BLaER1 (cell line): ENCODE data around the gene GARIN3.
A peak's percentile ranks its signal among the peaks of the same experiment; 100 is the strongest.

Experiments used
- H3K27ac ChIP-seq: shearing (Covaris generic); formaldehyde crosslinking; 2 replicates; pipeline ENCODE4 v1.8.1; 2022
- H3K27me3 ChIP-seq: shearing (Covaris generic); formaldehyde crosslinking; 2 replicates; pipeline ENCODE4 v1.8.1; 2022
- H3K36me3 ChIP-seq: shearing (Covaris generic); formaldehyde crosslinking; 2 replicates; pipeline ENCODE4 v1.8.1; 2022
- H3K4me1 ChIP-seq: shearing (Covaris generic); formaldehyde crosslinking; 2 replicates; pipeline ENCODE4 v1.8.1; 2022
- H3K4me2 ChIP-seq: shearing (Covaris generic); formaldehyde crosslinking; 2 replicates; pipeline ENCODE4 v1.8.1; 2022
- H3K4me3 ChIP-seq: shearing (Covaris generic); formaldehyde crosslinking; 2 replicates; pipeline ENCODE4 v1.8.1; 2022
- H3K9ac ChIP-seq: shearing (Covaris generic); formaldehyde crosslinking; 2 replicates; pipeline ENCODE4 v1.8.1; 2022
- H3K9me3 ChIP-seq: shearing (Covaris generic); formaldehyde crosslinking; 2 replicates; pipeline ENCODE4 v1.8.1; 2022
- H4K20me1 ChIP-seq: shearing (Covaris generic); formaldehyde crosslinking; 2 replicates; pipeline ENCODE4 v1.8.1; 2022
- Cebpa-rat ChIP-seq: shearing (Covaris generic); IDR thresholded peaks from 2 replicates; pipeline ENCODE4 v1.8.1; 2022

GARIN3 gene

DNA sequence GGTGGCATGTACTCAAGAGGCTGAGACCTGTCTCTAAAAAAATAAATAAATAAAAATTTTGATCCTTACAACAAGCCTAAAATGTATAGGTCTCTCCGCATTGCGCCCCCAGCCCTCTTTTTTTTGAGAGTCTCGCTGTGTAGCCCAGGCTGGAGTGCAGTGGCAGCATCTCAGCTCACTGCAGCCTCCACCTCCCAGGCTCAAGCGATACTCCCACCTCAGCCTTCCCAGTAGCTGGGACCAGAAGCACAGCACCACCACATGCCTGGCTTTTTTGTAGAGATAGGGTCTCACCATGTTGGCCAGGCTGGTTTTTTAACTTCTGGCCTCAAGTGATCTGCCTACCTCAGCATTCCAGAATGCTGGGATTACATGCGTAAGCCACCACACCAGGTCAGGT, 2.2 kb upstream of the GARIN3 start:
- no peaks in the 10 kb centered on the region for H3K27me3 ChIP-seq

GRCh38 chr5:157167214-157167621, 1.2 kb upstream of the GARIN3 start:
- no peak for TF ChIP-seq Cebpa-rat
- no peaks in the 10 kb centered on the region for H3K36me3 ChIP-seq
- H3K9me3 ChIP-seq, result peaks cover 47% of the 10 kb centered on the region
- H3K27me3 ChIP-seq, result no peaks in the 10 kb centered on the region
- peak overlapping the region; percentile 76 for H3K27ac ChIP-seq
- H4K20me1 ChIP-seq, result no peaks in the 10 kb centered on the region
- H3K4me2 ChIP-seq, result peak overlapping the region; percentile 74
- no peak overlapping the region for H3K4me3 ChIP-seq
- H3K9ac ChIP-seq, result peak overlapping the region; percentile 30
- H3K4me1 ChIP-seq, result peaks cover 59% of the 10 kb centered on the region

More for the DNA sequence above, 2.2 kb upstream of the GARIN3 start:
- Histone ChIP-seq H3K4me2 (peak overlapping the region; percentile 74), H4K20me1 (no peaks in the 10 kb centered on the region), H3K9ac (no peak overlapping the region; the same call in 1 of the 2 replicates), H3K4me3 (no peak overlapping the region), H3K9me3 (peaks cover 47% of the 10 kb centered on the region), H3K4me1 (peaks cover 69% of the 10 kb centered on the region), H3K27ac (peak overlapping the region; percentile 76), H3K36me3 (no peaks in the 10 kb centered on the region)
- TF ChIP-seq Cebpa-rat, result no peak

DNA sequence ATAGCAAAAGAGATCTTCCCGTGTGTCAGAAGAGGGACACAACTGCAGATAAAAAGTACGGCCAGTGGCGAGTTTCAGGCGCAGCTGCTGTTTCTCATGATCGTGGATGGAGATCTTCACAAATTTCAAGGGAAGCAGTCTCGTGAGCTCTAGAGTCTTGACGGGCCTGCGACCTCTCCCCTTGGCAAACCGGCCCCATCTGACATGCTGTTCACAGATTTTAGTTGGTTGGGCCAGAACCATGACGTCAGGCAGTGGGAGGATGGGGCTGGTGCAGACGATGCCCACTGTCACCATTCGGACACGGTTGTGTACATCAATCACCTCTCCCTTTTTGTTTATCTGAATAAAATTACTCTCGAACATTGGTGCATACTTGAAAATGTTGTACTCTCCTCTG, 396 bp downstream of the GARIN3 start:
- peaks cover 39% of the 10 kb centered on the region for H3K9me3 ChIP-seq
- H3K36me3 ChIP-seq, result no peaks in the 10 kb centered on the region
- H3K9ac ChIP-seq, result no peak overlapping the region
- H3K4me1 ChIP-seq, result peaks cover 43% of the 10 kb centered on the region
- H3K27ac ChIP-seq, result no peak overlapping the region
- no peaks in the 10 kb centered on the region for H4K20me1 ChIP-seq
- H3K4me3 ChIP-seq, result no peak overlapping the region
- peak overlapping the region; percentile 74 for H3K4me2 ChIP-seq
- no peaks in the 10 kb centered on the region for H3K27me3 ChIP-seq
- no peak for TF ChIP-seq Cebpa-rat

DNA sequence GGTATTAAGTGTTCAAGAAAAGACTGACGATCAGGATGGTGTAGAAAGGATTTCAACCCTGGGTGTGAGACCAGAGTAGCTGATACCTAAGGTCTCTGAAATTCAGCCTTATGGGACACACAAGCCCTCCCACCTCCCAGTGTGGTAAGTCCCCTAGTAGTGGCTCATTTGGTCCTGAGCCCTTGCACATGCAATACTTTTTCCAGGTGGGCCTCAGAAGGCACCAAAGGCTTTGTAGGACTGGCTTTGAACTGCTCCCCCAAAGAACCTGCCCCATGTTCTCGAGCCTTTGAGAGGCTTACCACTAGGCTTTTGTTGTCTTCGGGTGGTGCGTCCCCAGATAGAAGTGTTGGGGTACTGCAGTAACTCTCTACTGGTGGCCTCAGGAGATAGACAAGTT, 803 bp downstream of the GARIN3 start:
- H3K27ac ChIP-seq, result no peak overlapping the region; the same call in 1 of the 2 replicates
- H3K9ac ChIP-seq, result no peak overlapping the region
- no peaks in the 10 kb centered on the region for H4K20me1 ChIP-seq
- no peaks in the 10 kb centered on the region for H3K36me3 ChIP-seq
- no peaks in the 10 kb centered on the region for H3K27me3 ChIP-seq
- H3K9me3 ChIP-seq, result peaks cover 35% of the 10 kb centered on the region
- no peak for TF ChIP-seq Cebpa-rat
- peaks cover 40% of the 10 kb centered on the region for H3K4me1 ChIP-seq
- H3K4me2 ChIP-seq, result no peak overlapping the region
- no peak overlapping the region for H3K4me3 ChIP-seq

- no peak overlapping the region for H3K9ac ChIP-seq
- peaks cover 40% of the 10 kb centered on the region for H3K4me1 ChIP-seq
- H3K4me3 ChIP-seq, result no peak overlapping the region
- H4K20me1 ChIP-seq, result no peaks in the 10 kb centered on the region
- peaks cover 28% of the 10 kb centered on the region for H3K9me3 ChIP-seq
- no peaks in the 10 kb centered on the region for H3K27me3 ChIP-seq
- no peaks in the 10 kb centered on the region for H3K36me3 ChIP-seq
- no peak overlapping the region for H3K4me2 ChIP-seq
- no peak for TF ChIP-seq Cebpa-rat
- H3K27ac ChIP-seq, result no peak overlapping the region
Observed at GRCh38 chr5:157164521-157164920, 1.5 kb downstream of the GARIN3 start.

DNA sequence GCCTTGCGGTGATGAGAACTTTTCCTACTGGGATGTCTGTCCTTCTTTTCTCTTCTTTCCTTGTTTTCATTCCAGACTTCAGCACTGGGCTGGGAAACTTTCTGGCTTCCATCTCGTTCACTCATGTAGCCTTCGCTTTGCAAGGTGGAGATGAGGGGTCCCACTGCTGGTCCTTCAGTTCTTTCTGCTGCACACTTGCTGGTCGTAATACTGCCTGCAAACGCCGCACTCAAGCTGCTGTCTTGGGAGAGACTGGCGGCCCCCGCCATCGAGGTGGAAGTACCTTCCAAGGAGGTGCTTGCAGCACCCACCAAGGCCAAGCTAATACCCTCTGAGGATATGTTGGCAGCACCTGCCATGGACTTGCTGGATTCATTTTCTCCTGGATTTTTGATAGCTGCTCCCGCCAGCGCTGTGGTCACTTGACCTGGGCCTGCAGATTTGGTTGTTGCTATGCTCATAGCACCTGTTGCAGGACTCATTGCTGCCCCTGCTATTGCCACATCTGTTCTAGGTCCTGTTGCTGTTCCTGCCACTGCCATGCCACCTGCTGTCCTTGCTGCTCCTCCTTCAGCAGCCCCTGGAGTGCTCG, 3.0 kb downstream of the GARIN3 start:
- Histone ChIP-seq H3K27me3 (no peaks in the 10 kb centered on the region), H3K9ac (no peak overlapping the region)
- TF ChIP-seq Cebpa-rat, result no peak

GRCh38 chr5:157161996-157162395, 4.1 kb downstream of the GARIN3 start:
- H3K4me3 ChIP-seq, result no peak overlapping the region
- H3K36me3 ChIP-seq, result no peaks in the 10 kb centered on the region
- H4K20me1 ChIP-seq, result no peaks in the 10 kb centered on the region
- no peak overlapping the region for H3K9ac ChIP-seq
- no peak overlapping the region for H3K4me2 ChIP-seq
- H3K27ac ChIP-seq, result no peak overlapping the region
- peaks cover 16% of the 10 kb centered on the region for H3K9me3 ChIP-seq
- H3K4me1 ChIP-seq, result peaks cover 18% of the 10 kb centered on the region
- no peaks in the 10 kb centered on the region for H3K27me3 ChIP-seq
- TF ChIP-seq Cebpa-rat, result no peak

More for the DNA sequence above, 3.0 kb downstream of the GARIN3 start:
- Histone ChIP-seq H3K27ac (no peak overlapping the region), H3K4me3 (no peak overlapping the region), H4K20me1 (no peaks in the 10 kb centered on the region), H3K9me3 (peaks cover 16% of the 10 kb centered on the region), H3K36me3 (no peaks in the 10 kb centered on the region), H3K4me2 (no peak overlapping the region), H3K4me1 (peaks cover 28% of the 10 kb centered on the region)

- Histone ChIP-seq H3K4me2 (no peak overlapping the region), H3K9me3 (peaks cover 7% of the 10 kb centered on the region), H3K27me3 (no peaks in the 10 kb centered on the region), H4K20me1 (no peaks in the 10 kb centered on the region), H3K27ac (no peak overlapping the region), H3K9ac (no peak overlapping the region), H3K4me1 (no peaks in the 10 kb centered on the region), H3K4me3 (no peak overlapping the region), H3K36me3 (no peaks in the 10 kb centered on the region)
- no peak for TF ChIP-seq Cebpa-rat
Observed at GRCh38 chr5:157160001-157160400, 6.1 kb downstream of the GARIN3 start.

DNA sequence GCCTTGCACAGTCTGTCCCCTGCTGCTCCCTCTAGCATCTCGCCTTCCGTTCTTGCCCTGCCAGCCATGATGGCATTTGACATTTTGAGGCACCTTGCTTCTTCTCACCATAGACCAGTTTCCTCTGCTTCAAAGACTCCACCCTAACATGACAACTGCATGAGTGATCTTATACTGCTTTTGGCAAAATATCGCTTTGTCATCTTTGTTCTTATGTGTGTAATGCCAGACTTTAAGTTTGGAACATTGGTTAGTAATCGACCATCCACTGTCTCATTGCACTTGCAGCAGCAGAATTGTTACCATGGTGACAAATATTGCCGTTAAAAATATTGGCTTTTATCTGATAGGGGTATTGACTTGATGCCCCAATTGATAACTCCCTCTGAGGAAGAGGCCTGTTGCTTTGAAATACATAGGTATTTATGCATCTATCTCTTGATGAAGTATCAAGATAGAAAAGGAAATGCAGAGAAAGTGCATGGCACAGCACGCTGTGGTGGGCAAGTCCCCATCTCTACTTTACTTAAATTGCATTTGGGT, 6.8 kb downstream of the GARIN3 start:
- Histone ChIP-seq H3K4me3 (no peak overlapping the region), H3K27ac (no peak overlapping the region), H3K9ac (no peak overlapping the region), H3K27me3 (no peaks in the 10 kb centered on the region), H3K36me3 (no peaks in the 10 kb centered on the region), H4K20me1 (no peaks in the 10 kb centered on the region), H3K9me3 (peaks cover 2% of the 10 kb centered on the region), H3K4me2 (no peak overlapping the region), H3K4me1 (no peaks in the 10 kb centered on the region)
- TF ChIP-seq Cebpa-rat, result no peak

DNA sequence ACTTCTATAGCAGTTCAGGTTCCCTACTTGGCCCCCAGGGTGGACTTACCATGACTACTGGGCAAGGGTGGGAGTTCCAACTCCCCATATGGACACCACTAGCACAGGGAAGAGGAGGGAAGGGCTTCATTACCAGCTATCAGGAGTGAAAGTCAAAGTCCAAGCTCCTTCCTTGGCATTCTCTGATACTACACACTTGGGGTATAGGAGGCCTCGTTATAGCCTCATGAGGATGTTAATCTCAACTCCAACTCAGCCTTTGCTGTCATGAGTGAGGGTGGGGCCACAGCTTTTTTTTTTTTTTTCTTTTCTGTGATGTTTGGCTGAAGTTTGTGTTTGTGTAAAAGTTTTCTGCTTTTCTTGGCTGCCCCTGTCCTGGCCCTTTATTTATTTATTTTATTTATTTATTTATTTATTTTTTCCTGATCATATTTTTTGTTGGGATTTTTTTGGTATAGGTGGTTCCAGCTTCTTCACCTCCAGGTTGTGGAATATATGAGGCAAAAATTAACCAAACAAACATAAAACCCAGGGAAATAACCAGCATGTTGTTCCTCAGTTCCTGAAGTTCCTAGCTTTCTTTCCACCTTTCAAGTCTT, 8.7 kb downstream of the GARIN3 start:
- Histone ChIP-seq H3K27ac (no peak overlapping the region), H3K9me3 (no peaks in the 10 kb centered on the region; the same call in 1 of the 2 replicates), H3K27me3 (no peaks in the 10 kb centered on the region), H4K20me1 (no peaks in the 10 kb centered on the region), H3K4me1 (no peaks in the 10 kb centered on the region), H3K36me3 (no peaks in the 10 kb centered on the region), H3K9ac (no peak overlapping the region), H3K4me3 (no peak overlapping the region), H3K4me2 (no peak overlapping the region)
- TF ChIP-seq Cebpa-rat, result no peak
